Large intestine (tissue), 3 donors: ENCODE measurements around the gene NTNG1. TPM values are rescaled to one million over a fixed set of nuclear protein-coding genes. Genes with fewer than 3 reads are reported as not detected.
"Not testable (repeated sequence)": the region's sequence is repeated elsewhere in the genome, so short reads cannot be mapped to it uniquely, and the experiment has no call there.

ENCODE experiments used
- DNase-seq, 2 donors: peaks; one replicate each; pipeline versions ENCODE4 v3.0.0 to v3.0.0-alpha.2; 2013
- H3K27ac ChIP-seq: one replicate; pipeline ENCODE4 v1.5.1; 2013; ENCODE audit warnings: low read length
- H3K27me3 ChIP-seq: 2 replicates; pipeline ENCODE4 v1.6.1; 2013; ENCODE audit warnings: low read length; ENCODE audit not compliant: control insufficient read depth, insufficient read depth
- H3K36me3 ChIP-seq: 2 replicates; pipeline ENCODE4 v1.6.1; 2013; ENCODE audit warnings: low read length; ENCODE audit not compliant: control insufficient read depth, insufficient read depth
- H3K4me1 ChIP-seq: one replicate; pipeline ENCODE4 v1.6.1; 2013; ENCODE audit warnings: low read length; ENCODE audit not compliant: control insufficient read depth, insufficient read depth
- H3K4me3 ChIP-seq: one replicate; pipeline ENCODE4 v1.5.1; 2013; ENCODE audit warnings: low read length
- H3K9me3 ChIP-seq: one replicate; pipeline ENCODE4 v1.6.1; 2013; ENCODE audit warnings: mild to moderate bottlenecking, low read depth, low read length, moderate library complexity; ENCODE audit not compliant: control insufficient read depth
- WGBS: methylation state at CpG from one replicate; pipeline ENCODE4 v1.1.5; 2013; ENCODE audit warnings: low lambda C conversion rate; ENCODE audit not compliant: insufficient coverage; 5-methylcytosine and 5-hydroxymethylcytosine counted together
- polyA plus RNA-seq: library from polyadenylated mRNA; unstranded; fragments of 120-200 nt; gene quantifications from one replicate; pipeline ENCODE4 v1.2.1, GENCODE V29; 2013

Gene NTNG1
- polyA plus RNA-seq, 1 donor = 4.9 TPM

GRCh38 chr1:107230121-107230520, 89.3 kb downstream of the NTNG1 start:
- Histone ChIP-seq H3K27me3 (no peaks in the 10 kb centered on the region), H3K4me1 (no peaks in the 10 kb centered on the region), H3K4me3 (no peak overlapping the region), H3K36me3 (no peaks in the 10 kb centered on the region), H3K9me3 (no peaks in the 10 kb centered on the region), H3K27ac (no peak overlapping the region)
- WGBS = no CpG with 5 or more reads among the region's 2 CpGs
- no peak for DNase-seq

- H3K9me3 ChIP-seq = no peaks in the 10 kb centered on the region
- no CpG with 5 or more reads among the region's 2 CpGs for WGBS
- H3K36me3 ChIP-seq = no peaks in the 10 kb centered on the region
- H3K27ac ChIP-seq = no peak overlapping the region
- no peak for DNase-seq
- H3K4me3 ChIP-seq = no peak overlapping the region
- H3K4me1 ChIP-seq = no peaks in the 10 kb centered on the region
- H3K27me3 ChIP-seq = no peaks in the 10 kb centered on the region
Observed at GRCh38 chr1:107231291-107231690, 90.5 kb downstream of the NTNG1 start.

GRCh38 chr1:107232426-107232825, 91.6 kb downstream of the NTNG1 start:
- WGBS = no CpG with 5 or more reads among the region's 2 CpGs
- Histone ChIP-seq H3K4me3 (no peak overlapping the region), H3K27me3 (no peaks in the 10 kb centered on the region), H3K36me3 (no peaks in the 10 kb centered on the region), H3K9me3 (no peaks in the 10 kb centered on the region), H3K4me1 (no peaks in the 10 kb centered on the region), H3K27ac (no peak overlapping the region)
- DNase-seq = no peak

GRCh38 chr1:107236760-107237159, 95.9 kb downstream of the NTNG1 start:
- not testable (repeated sequence) for DNase-seq, H3K9me3 ChIP-seq, H3K36me3 ChIP-seq, H3K27me3 ChIP-seq, H3K27ac ChIP-seq, H3K4me3 ChIP-seq, H3K4me1 ChIP-seq
- no CpG with 5 or more reads among the region's 3 CpGs for WGBS

- Histone ChIP-seq H3K27ac (no peak overlapping the region), H3K4me1 (no peaks in the 10 kb centered on the region), H3K4me3 (no peak overlapping the region), H3K27me3 (no peaks in the 10 kb centered on the region), H3K9me3 (no peaks in the 10 kb centered on the region), H3K36me3 (no peaks in the 10 kb centered on the region)
- WGBS = 95% methylated on average over 3 of the region's 7 CpGs
- no peak for DNase-seq
Observed at GRCh38 chr1:107243461-107243860, 102.6 kb downstream of the NTNG1 start.

- no CpG with 5 or more reads among the region's 7 CpGs for WGBS
- H3K9me3 ChIP-seq = no peaks in the 10 kb centered on the region
- DNase-seq = no peak
- no peaks in the 10 kb centered on the region for H3K4me1 ChIP-seq
- no peak overlapping the region for H3K4me3 ChIP-seq
- no peaks in the 10 kb centered on the region for H3K27me3 ChIP-seq
- H3K36me3 ChIP-seq = no peaks in the 10 kb centered on the region
- no peak overlapping the region for H3K27ac ChIP-seq
Observed at GRCh38 chr1:107244709-107245500, 104.1 kb downstream of the NTNG1 start.

GRCh38 chr1:107246775-107247345, 106.0 kb downstream of the NTNG1 start:
- Histone ChIP-seq H3K4me1 (no peaks in the 10 kb centered on the region), H3K4me3 (no peak overlapping the region), H3K36me3 (no peaks in the 10 kb centered on the region), H3K27ac (no peak overlapping the region), H3K27me3 (no peaks in the 10 kb centered on the region), H3K9me3 (no peaks in the 10 kb centered on the region)
- 83% methylated on average over 1 of the region's 8 CpGs for WGBS
- no peak for DNase-seq

- no peak for DNase-seq
- Histone ChIP-seq H3K36me3 (no peaks in the 10 kb centered on the region), H3K4me3 (no peak overlapping the region), H3K27me3 (no peaks in the 10 kb centered on the region), H3K4me1 (no peaks in the 10 kb centered on the region), H3K9me3 (no peaks in the 10 kb centered on the region), H3K27ac (no peak overlapping the region)
- no CpG with 5 or more reads among the region's 1 CpG for WGBS
Observed at GRCh38 chr1:107247679-107248078, 106.8 kb downstream of the NTNG1 start.

- H3K27ac ChIP-seq = no peak overlapping the region
- WGBS = 63% methylated on average over 1 of the region's 1 CpG
- no peak overlapping the region for H3K4me3 ChIP-seq
- no peaks in the 10 kb centered on the region for H3K36me3 ChIP-seq
- no peaks in the 10 kb centered on the region for H3K27me3 ChIP-seq
- no peaks in the 10 kb centered on the region for H3K4me1 ChIP-seq
- H3K9me3 ChIP-seq = no peaks in the 10 kb centered on the region
- no peak for DNase-seq
Observed at GRCh38 chr1:107250169-107250568, 109.3 kb downstream of the NTNG1 start.

- Histone ChIP-seq H3K4me3 (no peak overlapping the region), H3K9me3 (no peaks in the 10 kb centered on the region), H3K4me1 (no peaks in the 10 kb centered on the region), H3K36me3 (no peaks in the 10 kb centered on the region), H3K27ac (no peak overlapping the region), H3K27me3 (no peaks in the 10 kb centered on the region)
- 73% methylated on average over 2 of the region's 2 CpGs for WGBS
- no peak for DNase-seq
Observed at GRCh38 chr1:107251083-107251482, 110.2 kb downstream of the NTNG1 start.

- H3K4me1 ChIP-seq = no peaks in the 10 kb centered on the region
- no peaks in the 10 kb centered on the region for H3K36me3 ChIP-seq
- no peak for DNase-seq
- no peak overlapping the region for H3K27ac ChIP-seq
- WGBS = no CpG with 5 or more reads among the region's 2 CpGs
- no peaks in the 10 kb centered on the region for H3K27me3 ChIP-seq
- no peaks in the 10 kb centered on the region for H3K9me3 ChIP-seq
- H3K4me3 ChIP-seq = no peak overlapping the region
Observed at GRCh38 chr1:107251839-107252238, 111.0 kb downstream of the NTNG1 start.
